D721Med (cell line): Measurements from ENCODE around the gene PI16.

ENCODE experiments used
- DNase-seq: peaks from one replicate; pipeline ENCODE4 v3.0.0; 2011; ENCODE audit warnings: low spot score; ENCODE audit not compliant: insufficient read length
- FAIRE-seq: peaks from 2 replicates; lab custom pipeline; 2011; peaks lifted over from hg19 to GRCh38; lab: Jason Lieb, UNC
- CTCF ChIP-seq: IDR thresholded peaks from 2 replicates; pipeline ENCODE4 v1.5.1; 2012; ENCODE audit warnings: mild to moderate bottlenecking, control low read depth; ENCODE audit not compliant: insufficient read depth; ENCODE audit errors: missing control alignments

PI16 gene

GRCh38 chr6:36928547-36928918 lies 26.0 kb upstream of the PI16 start:
- FAIRE-seq (no peak), DNase-seq (no peak)
- no peak for TF ChIP-seq CTCF

- no peak for FAIRE-seq
- TF ChIP-seq CTCF = no peak
- no peak for DNase-seq
Observed at GRCh38 chr6:36929152-36929551, 25.4 kb upstream of the PI16 start.

- DNase-seq = no peak
- no peak for TF ChIP-seq CTCF
- FAIRE-seq = no peak
Observed at GRCh38 chr6:36929607-36930006, 24.9 kb upstream of the PI16 start.

GRCh38 chr6:36930483-36930882 lies 24.1 kb upstream of the PI16 start:
- FAIRE-seq = no peak
- no peak for TF ChIP-seq CTCF
- DNase-seq = no peak

- DNase-seq = no peak
- no peak for TF ChIP-seq CTCF
- no peak for FAIRE-seq
Observed at GRCh38 chr6:36933102-36933501, 21.4 kb upstream of the PI16 start.

- DNase-seq (no peak), FAIRE-seq (no peak)
- no peak for TF ChIP-seq CTCF
Observed at GRCh38 chr6:36933519-36933918, 21.0 kb upstream of the PI16 start.

GRCh38 chr6:36934901-36935300 lies 19.6 kb upstream of the PI16 start:
- TF ChIP-seq CTCF = no peak
- no peak for FAIRE-seq

More at GRCh38 chr6:36934901-36935300, 19.6 kb upstream of the PI16 start:
- DNase-seq = no peak
